Type B pancreatic cell (in vitro differentiated cells): ENCODE data around the gene PPP2R1A. TPM values are rescaled to one million over a fixed set of nuclear protein-coding genes. Genes with fewer than 3 reads are reported as not detected.
"Not testable (repeated sequence)": the region's sequence is repeated elsewhere in the genome, so short reads cannot be mapped to it uniquely, and the experiment has no call there.

Experiments
- DNase-seq: peaks from one replicate; pipeline ENCODE4 v3.0.0; 2021; ENCODE audit warnings: mixed read lengths; ENCODE audit not compliant: unreplicated experiment; ENCODE audit errors: extremely low spot score
- H3K27ac Mint-ChIP-seq: 2 replicates; pipeline ENCODE4 v1.8.0; 2021; ENCODE audit warnings: mild to moderate bottlenecking, mixed read lengths
- H3K27me3 Mint-ChIP-seq: 2 replicates; pipeline ENCODE4 v1.8.0; 2021; ENCODE audit warnings: mixed read lengths
- H3K36me3 Mint-ChIP-seq: 2 replicates; pipeline ENCODE4 v1.8.0; 2021; ENCODE audit warnings: mixed read lengths
- H3K4me1 Mint-ChIP-seq: one replicate; pipeline ENCODE4 v1.8.0; 2021; ENCODE audit warnings: mixed read lengths; ENCODE audit not compliant: unreplicated experiment
- H3K4me3 Mint-ChIP-seq: 2 replicates; pipeline ENCODE4 v1.8.0; 2021; ENCODE audit warnings: mild to moderate bottlenecking, mixed read lengths
- H3K9me3 Mint-ChIP-seq: 2 replicates; pipeline ENCODE4 v1.8.0; 2021; ENCODE audit warnings: mixed read lengths
- CTCF ChIP-seq: fragments of 200-600 bp; sonication (generic); conservative IDR thresholded peaks from 2 replicates; pipeline ENCODE4 v1.5.0; 2021; ENCODE audit warnings: antibody characterized with exemption, mild to moderate bottlenecking
- total RNA-seq: library from RNA; stranded (reverse); gene quantifications from 2 replicates; pipeline ENCODE4 v1.2.1, GENCODE V29; 2021; ENCODE audit warnings: low replicate concordance

PPP2R1A gene
- total RNA-seq, 1 donor from 2014 or later = 319 TPM

- Mint-ChIP-seq H3K36me3 (peaks cover 38% of the 10 kb centered on the region), H3K9me3 (no peaks in the 10 kb centered on the region), H3K4me3 (no peak overlapping the region), H3K27ac (no peak overlapping the region), H3K27me3 (no peaks in the 10 kb centered on the region), H3K4me1 (peaks cover 30% of the 10 kb centered on the region)
- TF ChIP-seq CTCF = no peak
- no peak for DNase-seq
Observed at GRCh38 chr19:52196256-52196967, 6.6 kb downstream of the PPP2R1A start.

- peaks cover 39% of the 10 kb centered on the region for H3K36me3 Mint-ChIP-seq
Observed at GRCh38 chr19:52197964-52198363, 8.1 kb downstream of the PPP2R1A start.

GRCh38 chr19:52198678-52199077 is 8.8 kb downstream of the PPP2R1A start:
- DNase-seq = no peak
- Mint-ChIP-seq H3K9me3 (no peaks in the 10 kb centered on the region), H3K36me3 (peaks cover 41% of the 10 kb centered on the region), H3K4me1 (peaks cover 18% of the 10 kb centered on the region), H3K27me3 (no peaks in the 10 kb centered on the region), H3K4me3 (no peak overlapping the region), H3K27ac (no peak overlapping the region)
- no peak for TF ChIP-seq CTCF

More at GRCh38 chr19:52197964-52198363, 8.1 kb downstream of the PPP2R1A start:
- no peak for DNase-seq
- Mint-ChIP-seq H3K27ac (no peak overlapping the region), H3K9me3 (no peaks in the 10 kb centered on the region), H3K27me3 (no peaks in the 10 kb centered on the region), H3K4me3 (no peak overlapping the region), H3K4me1 (peaks cover 21% of the 10 kb centered on the region)
- TF ChIP-seq CTCF = no peak

- no peak for TF ChIP-seq CTCF
- no peak for DNase-seq
- Mint-ChIP-seq H3K27ac (peak overlapping the region; percentile 54), H3K9me3 (no peaks in the 10 kb centered on the region), H3K4me1 (peaks cover 8% of the 10 kb centered on the region), H3K27me3 (no peaks in the 10 kb centered on the region), H3K4me3 (no peak overlapping the region), H3K36me3 (peaks cover 44% of the 10 kb centered on the region)
Observed at GRCh38 chr19:52200044-52200443, 10.2 kb downstream of the PPP2R1A start.

- H3K9me3 Mint-ChIP-seq, H3K4me1 Mint-ChIP-seq, H3K27ac Mint-ChIP-seq, H3K27me3 Mint-ChIP-seq, DNase-seq, H3K4me3 Mint-ChIP-seq: not testable (repeated sequence)
- H3K36me3 Mint-ChIP-seq = peaks cover 52% of the 10 kb centered on the region
Observed at GRCh38 chr19:52200755-52201391, 11.0 kb downstream of the PPP2R1A start.

- no peaks in the 10 kb centered on the region for H3K9me3 Mint-ChIP-seq
- DNase-seq = no peak
- no peak overlapping the region for H3K4me3 Mint-ChIP-seq
- no peaks in the 10 kb centered on the region for H3K4me1 Mint-ChIP-seq
- peaks cover 41% of the 10 kb centered on the region for H3K36me3 Mint-ChIP-seq
- no peak for TF ChIP-seq CTCF
- H3K27me3 Mint-ChIP-seq = no peaks in the 10 kb centered on the region
- no peak overlapping the region for H3K27ac Mint-ChIP-seq
Observed at GRCh38 chr19:52206481-52206880, 16.6 kb downstream of the PPP2R1A start.
